ENCODE measurements around the gene MEF2D. TPM values are rescaled to one million over a fixed set of nuclear protein-coding genes. Genes with fewer than 3 reads are reported as not detected.

MEF2D gene
- total and polyA plus RNA-seq, 8 donors, result 7.7 to 136 (median 18.8) TPM

GRCh38 chr1:156537027-156537426 is 36.5 kb upstream of the MEF2D start:
- Histone ChIP-seq H3K4me1 (no peaks in the 10 kb centered on the region), H3K27me3 (no peaks in the 10 kb centered on the region), H3K4me3 (no peak overlapping the region), H3K9me3 (no peaks in the 10 kb centered on the region), H3K27ac (no peak overlapping the region), H3K36me3 (peaks cover 0 to 28% (median 0%) of the 10 kb centered on the region in 4 donors)
- 90 to 97% (median 93%) methylated on average over 9 of the region's 9 CpGs for WGBS, 5 donors
- DNase-seq, result no peak
- TF ChIP-seq POLR2A (IDR thresholded peaks at IDR 0.05) (no peak), POLR2AphosphoS5 (IDR thresholded peaks at IDR 0.05) (no peak), EP300 (IDR thresholded peaks at IDR 0.05) (no peak), CTCF (IDR thresholded peaks at IDR 0.05) (no peak)
- intact Hi-C loops (cut with DNase I; ENCODE audit: low total_unique reads), result no loop called here

GRCh38 chr1:156534424-156535060 is 34.0 kb upstream of the MEF2D start:
- Histone ChIP-seq H3K27ac (no peak overlapping the region), H3K36me3 (peaks cover 0 to 43% (median 0%) of the 10 kb centered on the region in 4 donors), H3K4me3 (no peak overlapping the region), H3K9me3 (no peaks in the 10 kb centered on the region), H3K4me1 (no peaks in the 10 kb centered on the region), H3K27me3 (no peaks in the 10 kb centered on the region)
- DNase-seq, result no peak
- intact Hi-C loops (cut with DNase I; ENCODE audit: low total_unique reads), result no loop called here
- no peak for TF ChIP-seq EP300 (IDR thresholded peaks at IDR 0.05)
- no peak for TF ChIP-seq POLR2AphosphoS5 (IDR thresholded peaks at IDR 0.05)
- no peak for TF ChIP-seq CTCF (IDR thresholded peaks at IDR 0.05)
- no peak for TF ChIP-seq POLR2A (IDR thresholded peaks at IDR 0.05)
- 91 to 98% (median 96%) methylated on average over 11 to 12 of the region's 12 CpGs for WGBS, 5 donors

GRCh38 chr1:156533568-156534220 is 33.1 kb upstream of the MEF2D start:
- Histone ChIP-seq H3K27me3 (no peaks in the 10 kb centered on the region), H3K4me3 (no peak overlapping the region), H3K36me3 (peaks cover 0 to 51% (median 0%) of the 10 kb centered on the region in 4 donors), H3K4me1 (no peaks in the 10 kb centered on the region), H3K9me3 (no peaks in the 10 kb centered on the region), H3K27ac (no peak overlapping the region)
- intact Hi-C loops (cut with DNase I; ENCODE audit: low total_unique reads), result no loop called here
- DNase-seq, result no peak
- WGBS, 5 donors, result 85 to 92% (median 89%) methylated on average over 10 to 11 of the region's 11 CpGs
- no peak for TF ChIP-seq EP300 (IDR thresholded peaks at IDR 0.05)

GRCh38 chr1:156532374-156532773 is 31.8 kb upstream of the MEF2D start:
- intact Hi-C loops (cut with DNase I; ENCODE audit: low total_unique reads), result no loop called here
- H3K4me3 ChIP-seq, result no peak overlapping the region
- TF ChIP-seq EP300 (IDR thresholded peaks at IDR 0.05) (no peak), POLR2A (IDR thresholded peaks at IDR 0.05) (no peak), CTCF (IDR thresholded peaks at IDR 0.05) (no peak), POLR2AphosphoS5 (IDR thresholded peaks at IDR 0.05) (no peak)
- peaks cover 0 to 57% (median 0%) of the 10 kb centered on the region in 4 donors for H3K36me3 ChIP-seq
- no peak overlapping the region for H3K27ac ChIP-seq
- H3K27me3 ChIP-seq, result no peaks in the 10 kb centered on the region
- 83 to 97% (median 87%) methylated on average over 4 of the region's 4 CpGs for WGBS, 5 donors
- no peaks in the 10 kb centered on the region for H3K4me1 ChIP-seq
- H3K9me3 ChIP-seq, result no peaks in the 10 kb centered on the region
- no peak for DNase-seq

GRCh38 chr1:156530006-156530405 is 29.4 kb upstream of the MEF2D start:
- H3K27ac ChIP-seq, result no peak overlapping the region
- TF ChIP-seq CTCF (IDR thresholded peaks at IDR 0.05), result no peak
- TF ChIP-seq POLR2A (IDR thresholded peaks at IDR 0.05), result no peak
- TF ChIP-seq EP300 (IDR thresholded peaks at IDR 0.05), result no peak
- TF ChIP-seq POLR2AphosphoS5 (IDR thresholded peaks at IDR 0.05), result no peak
- WGBS, 5 donors, result 92 to 97% (median 96%) methylated on average over 15 to 18 of the region's 18 CpGs
- intact Hi-C loops (cut with DNase I; ENCODE audit: low total_unique reads), result no loop called here
- no peaks in the 10 kb centered on the region for H3K27me3 ChIP-seq
- no peak for DNase-seq
- H3K36me3 ChIP-seq, result peaks cover 0 to 44% (median 0%) of the 10 kb centered on the region in 4 donors
- no peak overlapping the region for H3K4me3 ChIP-seq
- peaks cover 0 to 4% (median 2%) of the 10 kb centered on the region in 4 donors for H3K4me1 ChIP-seq
- no peaks in the 10 kb centered on the region for H3K9me3 ChIP-seq

All from stomach (tissue), 9 donors.